Left lobe of liver (tissue), 2 donors: ENCODE measurements around the gene NT5C3B. TPM values are rescaled to one million over a fixed set of nuclear protein-coding genes. Genes with fewer than 3 reads are reported as not detected.
"Not testable (repeated sequence)": the region's sequence is repeated elsewhere in the genome, so short reads cannot be mapped to it uniquely, and the experiment has no call there.

Source experiments
- ATAC-seq: fragments of 200-7000 bp; cut with Tn5 transposase; one replicate; pipeline ENCODE4 v1.9.1; 2020; ENCODE audit warnings: mild to moderate bottlenecking, moderate library complexity
- DNase-seq: peaks from one replicate; pipeline ENCODE4 v3.0.0-alpha.2; 2020; ENCODE audit warnings: low spot score
- total RNA-seq: library from RNA; stranded (reverse); gene quantifications from one replicate; pipeline ENCODE4 v1.2.1, GENCODE V29; 2021
- donor health status: DM: no; HTN: no; CAD: no; lungs with moderate emphysema.
- donor health status: DM: no; HTN: yes; CAD: no.

Gene NT5C3B
- total RNA-seq, 1 donor from 2014 or later = 24.3 TPM

GRCh38 chr17:41840781-41841180 is 4.7 kb upstream of the NT5C3B start:
- not testable (repeated sequence) for ATAC-seq, DNase-seq

GRCh38 chr17:41839448-41839847 is 3.4 kb upstream of the NT5C3B start:
- not testable (repeated sequence) for ATAC-seq, DNase-seq

- DNase-seq (no peak), ATAC-seq (no peak)
These were observed 1.9 kb upstream of the NT5C3B start, which contains the start of gene KLHL10 for GRCh38 chr17:41837761-41838538. KLHL10 (plus strand) TSS chr17:41837825; CDS start chr17:41837933, 108 bp downstream.

- ATAC-seq = no peak
- DNase-seq = no peak
These were observed 641 bp upstream of the NT5C3B start for GRCh38 chr17:41836550-41837196.

- DNase-seq (no peak), ATAC-seq (peak; percentile 61)
These were observed 725 bp downstream of the NT5C3B start for GRCh38 chr17:41835214-41835799.

- not testable (repeated sequence) for DNase-seq, ATAC-seq
These were observed 6.1 kb downstream of the NT5C3B start for GRCh38 chr17:41829961-41830360.

GRCh38 chr17:41825175-41825845 is 10.7 kb downstream of the NT5C3B start:
- DNase-seq (no peak), ATAC-seq (peak; percentile 36)

- ATAC-seq (no peak), DNase-seq (no peak)
These were observed 11.9 kb downstream of the NT5C3B start for GRCh38 chr17:41824086-41824485.

- ATAC-seq = no peak
- DNase-seq = no peak
These were observed 12.5 kb downstream of the NT5C3B start for GRCh38 chr17:41823580-41823979.

GRCh38 chr17:41823141-41823524 is 12.9 kb downstream of the NT5C3B start:
- ATAC-seq = no peak
- DNase-seq = no peak

- ATAC-seq = no peak
These were observed 13.6 kb downstream of the NT5C3B start for GRCh38 chr17:41822216-41823140.

GRCh38 chr17:41821776-41822175 is 14.3 kb downstream of the NT5C3B start:
- ATAC-seq (no peak), DNase-seq (no peak)

More at GRCh38 chr17:41822216-41823140, 13.6 kb downstream of the NT5C3B start:
- no peak for DNase-seq

GRCh38 chr17:41818024-41818423 is 18.0 kb downstream of the NT5C3B start:
- DNase-seq = no peak
- no peak for ATAC-seq

GRCh38 chr17:41816637-41817320 is 19.3 kb downstream of the NT5C3B start:
- no peak for ATAC-seq
- no peak for DNase-seq

- no peak for ATAC-seq
- no peak for DNase-seq
These were observed 21.8 kb downstream of the NT5C3B start for GRCh38 chr17:41814195-41814594.

GRCh38 chr17:41813699-41814124 is 22.3 kb downstream of the NT5C3B start:
- DNase-seq = no peak

GRCh38 chr17:41813152-41813680 is 22.8 kb downstream of the NT5C3B start:
- ATAC-seq (no peak), DNase-seq (no peak)

More at GRCh38 chr17:41813699-41814124, 22.3 kb downstream of the NT5C3B start:
- no peak for ATAC-seq

GRCh38 chr17:41812381-41813151 is 23.5 kb downstream of the NT5C3B start, which contains the start of gene FKBP10:
FKBP10 (plus strand) TSS chr17:41813004; CDS start chr17:41813035, 31 bp downstream.
- ATAC-seq = peak; percentile 6
- DNase-seq = no peak
